ENCODE data around the gene TIGD3.

GRCh38 chr11:65362966-65363365 is 8.4 kb downstream of the TIGD3 start:
- TF ChIP-seq POLR2AphosphoS5 (IDR thresholded peaks at IDR 0.05; ENCODE audit: low read depth, low read length) (no peak), CTCF (CRISPR knock-in tag; IDR thresholded peaks at IDR 0.05) (no peak)
